HEK293 (cell line): Measurements from ENCODE around the gene EPG5.
A peak's percentile ranks its signal among the peaks of the same experiment; 100 is the strongest.

ENCODE experiments used
- CTCF ChIA-PET: fragments of 350-600 bp; formaldehyde crosslinking; extraction: SDS; loops from one replicate; lab custom pipeline; 2021; ENCODE audit warnings: antibody characterized with exemption; lab: Yijun Ruan, JAX
- POLR2A ChIA-PET: fragments of 300-600 bp; formaldehyde crosslinking; extraction: SDS; loops from one replicate; lab custom pipeline; 2020; ENCODE audit warnings: antibody characterized with exemption, inconsistent platforms; lab: Yijun Ruan, JAX
- H3K27ac ChIP-seq: fragments of 200-500 bp; sonication (Bioruptor generic); 2 replicates; pipeline ENCODE4 v1.5.1; 2014; ENCODE audit warnings: low read depth, low read length, control low read depth, inconsistent platforms; ENCODE audit errors: extremely low read depth
- H3K36me3 ChIP-seq, 2 experiments: fragments of 200-500 bp in 1 of 2; sonication (Bioruptor generic) in 1 of 2; 1 replicate in 1 of 2; 2 replicates in 1 of 2; pipeline ENCODE4 v1.5.1; 2014 to 2017; ENCODE audit warnings: inconsistent platforms in 2 of 2, low read length in 2 of 2; ENCODE audit not compliant: control insufficient read depth in 2 of 2, insufficient read depth in 1 of 2
- H3K4me1 ChIP-seq: fragments of 200-500 bp; sonication (Bioruptor generic); 2 replicates; pipeline ENCODE4 v1.5.1; 2014; ENCODE audit warnings: mild to moderate bottlenecking, low read length, inconsistent platforms; ENCODE audit not compliant: control insufficient read depth, insufficient read depth
- H3K4me3 ChIP-seq: 2 replicates; pipeline ENCODE4 v1.5.1; 2011; ENCODE audit warnings: low read depth, mild to moderate bottlenecking, control low read depth, low read length, moderate library complexity
- H3K9me3 ChIP-seq: fragments of 200-500 bp; sonication (Bioruptor generic); 2 replicates; pipeline ENCODE4 v1.5.1; 2014; ENCODE audit warnings: low read depth, low read length, inconsistent platforms; ENCODE audit not compliant: control insufficient read depth, insufficient read depth
- HOXD13 ChIP-seq: sonication (generic); formaldehyde crosslinking; IDR thresholded peaks from 2 replicates; pipeline ENCODE4 v1.8.0; 2022; ENCODE audit warnings: missing genetic modification reagents, borderline replicate concordance
- MYNN ChIP-seq: fragments of 450-650 bp; formaldehyde crosslinking; IDR thresholded peaks from 2 replicates; pipeline ENCODE4 v1.5.1; 2016; ENCODE audit warnings: missing biosample characterization, missing genetic modification characterization, borderline replicate concordance
- WT1 ChIP-seq: fragments of 450-650 bp; formaldehyde crosslinking; IDR thresholded peaks from 2 replicates; pipeline ENCODE4 v1.5.1; 2016; ENCODE audit warnings: missing biosample characterization, missing genetic modification characterization
- ZNF274 ChIP-seq, 2 experiments: fragments of 200-500 bp in 1 of 2; fragments of 450-650 bp in 1 of 2; sonication (Bioruptor generic) in 1 of 2; formaldehyde crosslinking in 1 of 2; IDR thresholded peaks; 2 replicates each; pipeline versions ENCODE4 v1.5.1 to v1.6.1; 2014 to 2016; ENCODE audit warnings: borderline replicate concordance in 1 of 2, inconsistent platforms in 1 of 2, low read length in 1 of 2, missing biosample characterization in 1 of 2, missing genetic modification characterization in 1 of 2
- ZNF521 ChIP-seq: fragments of 450-650 bp; formaldehyde crosslinking; IDR thresholded peaks from 2 replicates; pipeline ENCODE4 v1.5.1; 2017; ENCODE audit warnings: missing biosample characterization, mild to moderate bottlenecking, missing genetic modification characterization
- ZNF549 ChIP-seq: fragments of 450-650 bp; IDR thresholded peaks from 2 replicates; pipeline ENCODE4 v1.5.1; 2018; ENCODE audit warnings: missing biosample characterization, missing genetic modification characterization, mild to moderate bottlenecking, inconsistent platforms, moderate library complexity
- ZNF561 ChIP-seq: fragments of 450-650 bp; IDR thresholded peaks from 2 replicates; pipeline ENCODE4 v1.5.1; 2018; ENCODE audit warnings: missing biosample characterization, missing genetic modification characterization, borderline replicate concordance
- ZNF747 ChIP-seq: fragments of 450-650 bp; formaldehyde crosslinking; IDR thresholded peaks from 2 replicates; pipeline ENCODE4 v1.5.1; 2016; ENCODE audit warnings: missing biosample characterization, missing genetic modification characterization
- TF ChIP-seq, protein P1 (sequence below): fragments of 450-650 bp; formaldehyde crosslinking; IDR thresholded peaks from 2 replicates; pipeline ENCODE4 v1.5.1; 2016; ENCODE audit warnings: missing biosample characterization, missing genetic modification characterization
- TF ChIP-seq, protein P2 (sequence below): fragments of 450-650 bp; formaldehyde crosslinking; conservative IDR thresholded peaks from 2 replicates; pipeline ENCODE4 v1.5.1; 2016; ENCODE audit warnings: low read depth, missing biosample characterization, missing genetic modification characterization
- TF ChIP-seq, protein P3 (sequence below): fragments of 450-650 bp; formaldehyde crosslinking; IDR thresholded peaks from 2 replicates; pipeline ENCODE4 v1.5.1; 2016; ENCODE audit warnings: missing biosample characterization, missing genetic modification characterization, borderline replicate concordance
- TF ChIP-seq, protein P4 (sequence below): fragments of 450-650 bp; formaldehyde crosslinking; IDR thresholded peaks from 2 replicates; pipeline ENCODE4 v1.5.1; 2016; ENCODE audit warnings: missing biosample characterization, missing genetic modification characterization
- TF ChIP-seq, protein P5 (sequence below): fragments of 450-650 bp; formaldehyde crosslinking; IDR thresholded peaks from 2 replicates; pipeline ENCODE4 v1.5.1; 2016; ENCODE audit warnings: missing biosample characterization, missing genetic modification characterization, low read depth
- TF ChIP-seq, protein P6 (sequence below): fragments of 450-650 bp; formaldehyde crosslinking; IDR thresholded peaks from 2 replicates; pipeline ENCODE4 v1.5.1; 2016; ENCODE audit warnings: missing biosample characterization, missing genetic modification characterization

EPG5 gene

DNA sequence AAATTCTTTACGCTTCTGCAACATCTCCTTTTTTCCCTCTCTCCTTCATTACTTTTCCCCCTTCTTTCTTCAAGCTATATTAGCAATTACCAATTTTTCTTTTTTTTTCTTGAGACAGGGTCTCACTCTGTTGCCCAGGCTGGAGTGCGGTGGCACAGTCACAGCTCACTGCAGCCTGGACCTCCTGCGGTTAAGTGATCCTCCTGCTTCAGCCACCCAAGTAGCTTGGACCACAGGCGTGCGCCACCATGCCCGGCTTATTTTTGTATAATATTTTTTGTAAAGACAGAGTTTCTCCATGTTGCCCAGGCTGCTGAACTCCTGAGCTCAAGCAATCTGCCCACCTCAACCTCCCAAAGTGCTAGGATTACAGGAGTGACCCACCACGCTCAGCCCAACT is 70.7 kb downstream of the EPG5 start:
- TF ChIP-seq ZNF274 (IDR thresholded peaks at IDR 0.05; ENCODE audit: low read length), result no peak
- no peak for TF ChIP-seq ZNF274 (tag by site-specific recombination; IDR thresholded peaks at IDR 0.05; ENCODE audit: borderline replicate concordance)
- TF ChIP-seq ZNF549 (tag by site-specific recombination), result no peak
- no peak for TF ChIP-seq ZNF747 (tag by site-specific recombination)
- TF ChIP-seq MYNN (tag by site-specific recombination), result no peak
- TF ChIP-seq WT1, result no peak
- no peak for TF ChIP-seq ZNF521 (tag by site-specific recombination)
- TF ChIP-seq, protein P1, sequence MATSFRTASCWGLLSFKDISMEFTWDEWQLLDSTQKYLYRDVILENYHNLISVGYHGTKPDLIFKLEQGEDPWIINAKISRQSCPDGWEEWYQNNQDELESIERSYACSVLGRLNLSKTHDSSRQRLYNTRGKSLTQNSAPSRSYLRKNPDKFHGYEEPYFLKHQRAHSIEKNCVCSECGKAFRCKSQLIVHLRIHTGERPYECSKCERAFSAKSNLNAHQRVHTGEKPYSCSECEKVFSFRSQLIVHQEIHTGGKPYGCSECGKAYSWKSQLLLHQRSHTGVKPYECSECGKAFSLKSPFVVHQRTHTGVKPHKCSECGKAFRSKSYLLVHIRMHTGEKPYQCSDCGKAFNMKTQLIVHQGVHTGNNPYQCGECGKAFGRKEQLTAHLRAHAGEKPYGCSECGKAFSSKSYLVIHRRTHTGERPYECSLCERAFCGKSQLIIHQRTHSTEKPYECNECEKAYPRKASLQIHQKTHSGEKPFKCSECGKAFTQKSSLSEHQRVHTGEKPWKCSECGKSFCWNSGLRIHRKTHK, result no peak
- TF ChIP-seq, protein P2, sequence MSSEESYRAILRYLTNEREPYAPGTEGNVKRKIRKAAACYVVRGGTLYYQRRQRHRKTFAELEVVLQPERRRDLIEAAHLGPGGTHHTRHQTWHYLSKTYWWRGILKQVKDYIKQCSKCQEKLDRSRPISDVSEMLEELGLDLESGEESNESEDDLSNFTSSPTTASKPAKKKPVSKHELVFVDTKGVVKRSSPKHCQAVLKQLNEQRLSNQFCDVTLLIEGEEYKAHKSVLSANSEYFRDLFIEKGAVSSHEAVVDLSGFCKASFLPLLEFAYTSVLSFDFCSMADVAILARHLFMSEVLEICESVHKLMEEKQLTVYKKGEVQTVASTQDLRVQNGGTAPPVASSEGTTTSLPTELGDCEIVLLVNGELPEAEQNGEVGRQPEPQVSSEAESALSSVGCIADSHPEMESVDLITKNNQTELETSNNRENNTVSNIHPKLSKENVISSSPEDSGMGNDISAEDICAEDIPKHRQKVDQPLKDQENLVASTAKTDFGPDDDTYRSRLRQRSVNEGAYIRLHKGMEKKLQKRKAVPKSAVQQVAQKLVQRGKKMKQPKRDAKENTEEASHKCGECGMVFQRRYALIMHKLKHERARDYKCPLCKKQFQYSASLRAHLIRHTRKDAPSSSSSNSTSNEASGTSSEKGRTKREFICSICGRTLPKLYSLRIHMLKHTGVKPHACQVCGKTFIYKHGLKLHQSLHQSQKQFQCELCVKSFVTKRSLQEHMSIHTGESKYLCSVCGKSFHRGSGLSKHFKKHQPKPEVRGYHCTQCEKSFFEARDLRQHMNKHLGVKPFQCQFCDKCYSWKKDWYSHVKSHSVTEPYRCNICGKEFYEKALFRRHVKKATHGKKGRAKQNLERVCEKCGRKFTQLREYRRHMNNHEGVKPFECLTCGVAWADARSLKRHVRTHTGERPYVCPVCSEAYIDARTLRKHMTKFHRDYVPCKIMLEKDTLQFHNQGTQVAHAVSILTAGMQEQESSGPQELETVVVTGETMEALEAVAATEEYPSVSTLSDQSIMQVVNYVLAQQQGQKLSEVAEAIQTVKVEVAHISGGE (tag by site-specific recombination), result no peak
- TF ChIP-seq HOXD13 (CRISPR knock-in tag), result no peak
- TF ChIP-seq, protein P3, sequence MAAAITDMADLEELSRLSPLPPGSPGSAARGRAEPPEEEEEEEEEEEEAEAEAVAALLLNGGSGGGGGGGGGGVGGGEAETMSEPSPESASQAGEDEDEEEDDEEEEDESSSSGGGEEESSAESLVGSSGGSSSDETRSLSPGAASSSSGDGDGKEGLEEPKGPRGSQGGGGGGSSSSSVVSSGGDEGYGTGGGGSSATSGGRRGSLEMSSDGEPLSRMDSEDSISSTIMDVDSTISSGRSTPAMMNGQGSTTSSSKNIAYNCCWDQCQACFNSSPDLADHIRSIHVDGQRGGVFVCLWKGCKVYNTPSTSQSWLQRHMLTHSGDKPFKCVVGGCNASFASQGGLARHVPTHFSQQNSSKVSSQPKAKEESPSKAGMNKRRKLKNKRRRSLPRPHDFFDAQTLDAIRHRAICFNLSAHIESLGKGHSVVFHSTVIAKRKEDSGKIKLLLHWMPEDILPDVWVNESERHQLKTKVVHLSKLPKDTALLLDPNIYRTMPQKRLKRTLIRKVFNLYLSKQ (tag by site-specific recombination), result no peak
- no peak for TF ChIP-seq ZNF561 (tag by site-specific recombination)
- TF ChIP-seq, protein P4, sequence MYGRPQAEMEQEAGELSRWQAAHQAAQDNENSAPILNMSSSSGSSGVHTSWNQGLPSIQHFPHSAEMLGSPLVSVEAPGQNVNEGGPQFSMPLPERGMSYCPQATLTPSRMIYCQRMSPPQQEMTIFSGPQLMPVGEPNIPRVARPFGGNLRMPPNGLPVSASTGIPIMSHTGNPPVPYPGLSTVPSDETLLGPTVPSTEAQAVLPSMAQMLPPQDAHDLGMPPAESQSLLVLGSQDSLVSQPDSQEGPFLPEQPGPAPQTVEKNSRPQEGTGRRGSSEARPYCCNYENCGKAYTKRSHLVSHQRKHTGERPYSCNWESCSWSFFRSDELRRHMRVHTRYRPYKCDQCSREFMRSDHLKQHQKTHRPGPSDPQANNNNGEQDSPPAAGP (tag by site-specific recombination), result no peak
- ChIA-PET POLR2A (no interaction called here), CTCF (interaction anchor here (0.6 to 1.7 kb wide), 4 partner anchors 14 to 173 kb away, joined by 3 to 14 read pairs (median 5); no protein-coding TSS in a partner anchor)
- Histone ChIP-seq H3K4me3 (no peak overlapping the region), H3K4me1 (no peaks in the 10 kb centered on the region), H3K27ac (no peak overlapping the region), H3K9me3 (no peaks in the 10 kb centered on the region), H3K36me3 (peaks cover 16 to 40% of the 10 kb centered on the region in 2 experiments)

DNA sequence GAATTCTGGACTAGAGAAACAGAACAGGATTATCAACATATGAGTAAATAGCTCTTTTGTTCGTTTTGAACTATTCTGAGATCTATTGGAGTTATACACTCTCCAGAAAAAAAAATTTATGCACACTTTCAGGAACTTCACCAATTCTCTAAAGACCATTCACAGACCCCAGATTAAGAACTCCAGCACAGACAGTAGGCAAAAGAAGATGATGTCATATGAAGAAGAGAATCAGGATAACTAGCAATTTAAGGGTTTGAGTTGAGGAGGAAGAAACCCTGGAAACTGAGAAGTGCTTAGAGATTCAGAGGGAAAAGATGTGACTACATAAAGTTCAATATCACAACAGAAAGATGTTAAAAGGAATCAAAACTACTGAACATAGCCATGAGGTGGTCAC is 71.8 kb downstream of the EPG5 start:
- Histone ChIP-seq H3K27ac (no peak overlapping the region), H3K4me3 (no peak overlapping the region)
- ChIA-PET CTCF (interaction anchor here (1.7 kb wide), 1 partner anchor 16 kb away, joined by 14 read pairs; no protein-coding TSS in a partner anchor), POLR2A (no interaction called here)
- TF ChIP-seq, protein P5, sequence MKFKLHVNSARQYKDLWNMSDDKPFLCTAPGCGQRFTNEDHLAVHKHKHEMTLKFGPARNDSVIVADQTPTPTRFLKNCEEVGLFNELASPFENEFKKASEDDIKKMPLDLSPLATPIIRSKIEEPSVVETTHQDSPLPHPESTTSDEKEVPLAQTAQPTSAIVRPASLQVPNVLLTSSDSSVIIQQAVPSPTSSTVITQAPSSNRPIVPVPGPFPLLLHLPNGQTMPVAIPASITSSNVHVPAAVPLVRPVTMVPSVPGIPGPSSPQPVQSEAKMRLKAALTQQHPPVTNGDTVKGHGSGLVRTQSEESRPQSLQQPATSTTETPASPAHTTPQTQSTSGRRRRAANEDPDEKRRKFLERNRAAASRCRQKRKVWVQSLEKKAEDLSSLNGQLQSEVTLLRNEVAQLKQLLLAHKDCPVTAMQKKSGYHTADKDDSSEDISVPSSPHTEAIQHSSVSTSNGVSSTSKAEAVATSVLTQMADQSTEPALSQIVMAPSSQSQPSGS (tag by site-specific recombination), result peak; percentile 60; the same call in 1 of the 2 replicates
- TF ChIP-seq, protein P6, sequence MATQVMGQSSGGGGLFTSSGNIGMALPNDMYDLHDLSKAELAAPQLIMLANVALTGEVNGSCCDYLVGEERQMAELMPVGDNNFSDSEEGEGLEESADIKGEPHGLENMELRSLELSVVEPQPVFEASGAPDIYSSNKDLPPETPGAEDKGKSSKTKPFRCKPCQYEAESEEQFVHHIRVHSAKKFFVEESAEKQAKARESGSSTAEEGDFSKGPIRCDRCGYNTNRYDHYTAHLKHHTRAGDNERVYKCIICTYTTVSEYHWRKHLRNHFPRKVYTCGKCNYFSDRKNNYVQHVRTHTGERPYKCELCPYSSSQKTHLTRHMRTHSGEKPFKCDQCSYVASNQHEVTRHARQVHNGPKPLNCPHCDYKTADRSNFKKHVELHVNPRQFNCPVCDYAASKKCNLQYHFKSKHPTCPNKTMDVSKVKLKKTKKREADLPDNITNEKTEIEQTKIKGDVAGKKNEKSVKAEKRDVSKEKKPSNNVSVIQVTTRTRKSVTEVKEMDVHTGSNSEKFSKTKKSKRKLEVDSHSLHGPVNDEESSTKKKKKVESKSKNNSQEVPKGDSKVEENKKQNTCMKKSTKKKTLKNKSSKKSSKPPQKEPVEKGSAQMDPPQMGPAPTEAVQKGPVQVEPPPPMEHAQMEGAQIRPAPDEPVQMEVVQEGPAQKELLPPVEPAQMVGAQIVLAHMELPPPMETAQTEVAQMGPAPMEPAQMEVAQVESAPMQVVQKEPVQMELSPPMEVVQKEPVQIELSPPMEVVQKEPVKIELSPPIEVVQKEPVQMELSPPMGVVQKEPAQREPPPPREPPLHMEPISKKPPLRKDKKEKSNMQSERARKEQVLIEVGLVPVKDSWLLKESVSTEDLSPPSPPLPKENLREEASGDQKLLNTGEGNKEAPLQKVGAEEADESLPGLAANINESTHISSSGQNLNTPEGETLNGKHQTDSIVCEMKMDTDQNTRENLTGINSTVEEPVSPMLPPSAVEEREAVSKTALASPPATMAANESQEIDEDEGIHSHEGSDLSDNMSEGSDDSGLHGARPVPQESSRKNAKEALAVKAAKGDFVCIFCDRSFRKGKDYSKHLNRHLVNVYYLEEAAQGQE (tag by site-specific recombination), result no peak
- TF ChIP-seq, all 188 proteins: peak for 1
- H3K36me3 ChIP-seq, result peaks cover 16 to 29% of the 10 kb centered on the region in 2 experiments
- no peaks in the 10 kb centered on the region for H3K9me3 ChIP-seq
- no peaks in the 10 kb centered on the region for H3K4me1 ChIP-seq
